HG03521 (cell line): ENCODE measurements around the gene RFX7.
"Not testable (repeated sequence)": the region's sequence is repeated elsewhere in the genome, so short reads cannot be mapped to it uniquely, and the experiment has no call there.

ENCODE experiments used
- ATAC-seq: cut with Tn5 transposase; IDR thresholded peaks from one replicate; pipeline ENCODE4 v1.9.1; 2021; ENCODE audit warnings: mild to moderate bottlenecking, moderate library complexity; ENCODE audit not compliant: unreplicated experiment

The RFX7 gene

DNA sequence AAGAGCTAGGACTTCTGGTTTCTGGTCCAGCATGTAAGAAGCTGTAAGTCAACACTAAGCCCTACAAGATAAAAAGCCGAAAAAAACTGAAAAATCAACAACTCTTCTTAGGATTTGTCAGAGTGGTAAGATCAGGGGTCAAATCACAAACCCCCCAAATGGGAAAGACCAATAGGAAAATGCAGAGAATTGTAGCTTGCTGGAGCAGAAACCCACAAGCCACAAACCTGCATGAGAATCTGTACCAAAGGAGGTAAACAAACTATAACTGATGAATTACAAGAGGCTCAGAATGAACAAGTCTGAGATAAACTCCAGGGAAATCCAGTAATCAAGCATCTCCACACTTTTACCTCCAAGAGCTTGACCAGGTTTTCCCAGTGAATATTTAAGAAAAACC is 36.0 kb downstream of the RFX7 start:
- ATAC-seq, result no peak

- ATAC-seq, result peak; percentile 84
Measured at GRCh38 chr15:56207092-56207491, 36.6 kb downstream of the RFX7 start.

- no peak for ATAC-seq
Measured at GRCh38 chr15:56205061-56205876, 38.4 kb downstream of the RFX7 start.

GRCh38 chr15:56203312-56203922 is 40.3 kb downstream of the RFX7 start:
- not testable (repeated sequence) for ATAC-seq

- ATAC-seq, result no peak
Measured at GRCh38 chr15:56202701-56203100, 41.0 kb downstream of the RFX7 start.

- ATAC-seq, result no peak
Measured at GRCh38 chr15:56199038-56199437, 44.6 kb downstream of the RFX7 start.

GRCh38 chr15:56194035-56194434 is 49.6 kb downstream of the RFX7 start:
- ATAC-seq, result no peak

- no peak for ATAC-seq
Measured at GRCh38 chr15:56192659-56193442, 50.8 kb downstream of the RFX7 start.

GRCh38 chr15:56187665-56188064 is 56.0 kb downstream of the RFX7 start:
- no peak for ATAC-seq

GRCh38 chr15:56185980-56186379 is 57.7 kb downstream of the RFX7 start:
- no peak for ATAC-seq

DNA sequence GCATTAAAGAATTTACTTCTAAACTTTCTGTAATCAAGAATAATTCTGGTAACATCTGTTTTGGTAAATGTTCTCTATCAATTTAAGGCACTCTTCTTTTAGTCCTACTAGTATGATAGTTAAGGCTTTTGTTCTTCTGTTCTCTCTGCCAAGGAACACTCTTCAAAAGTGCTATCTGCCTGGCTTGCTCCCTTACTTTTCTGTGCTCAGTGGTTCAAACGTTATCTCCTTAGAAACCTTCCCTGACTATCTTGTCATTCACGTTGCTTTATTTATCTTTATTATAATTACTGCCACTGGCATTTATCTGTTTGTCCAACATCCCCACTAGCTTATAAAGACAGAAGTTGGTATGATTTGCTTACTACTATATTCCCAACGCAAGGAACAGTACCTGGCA is 59.2 kb downstream of the RFX7 start:
- no peak for ATAC-seq

DNA sequence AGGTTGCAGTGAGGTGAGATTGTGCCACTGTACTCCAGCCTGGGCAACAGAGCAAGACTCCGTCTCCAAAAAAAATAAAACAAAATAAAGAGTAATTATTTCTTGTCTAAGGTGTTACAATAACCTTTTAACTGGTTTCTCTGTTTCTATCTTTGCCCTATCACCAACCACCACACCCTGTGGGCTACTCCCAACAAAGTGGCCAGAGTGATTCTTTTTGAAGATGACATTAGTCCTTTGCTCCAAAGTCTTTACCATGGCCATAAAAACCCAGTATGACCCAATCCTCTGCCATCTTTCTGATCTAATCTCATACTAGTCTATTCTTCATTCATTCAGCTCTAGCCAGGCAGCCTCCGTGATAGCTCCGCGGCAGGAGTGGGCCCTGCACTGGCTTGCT is 62.8 kb downstream of the RFX7 start:
- no peak for ATAC-seq

DNA sequence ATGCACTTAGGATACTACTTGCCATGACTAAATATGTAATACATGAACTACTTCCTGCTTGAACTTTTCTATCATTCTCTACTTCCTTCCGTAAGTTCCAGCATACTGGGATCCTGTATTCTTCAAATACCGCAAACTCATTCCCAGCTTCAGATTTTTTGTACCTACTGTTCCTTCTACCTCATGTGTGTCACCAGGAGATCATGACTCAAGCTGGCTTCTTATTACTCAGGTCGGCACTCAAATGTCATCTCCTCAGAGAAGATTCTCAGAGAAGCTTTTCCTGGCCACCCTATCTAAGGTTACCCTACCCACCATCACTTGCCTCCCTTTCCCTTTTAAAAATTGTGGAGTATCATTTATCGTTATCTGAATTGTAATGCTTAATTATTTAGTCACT is 66.7 kb downstream of the RFX7 start:
- ATAC-seq, result no peak

DNA sequence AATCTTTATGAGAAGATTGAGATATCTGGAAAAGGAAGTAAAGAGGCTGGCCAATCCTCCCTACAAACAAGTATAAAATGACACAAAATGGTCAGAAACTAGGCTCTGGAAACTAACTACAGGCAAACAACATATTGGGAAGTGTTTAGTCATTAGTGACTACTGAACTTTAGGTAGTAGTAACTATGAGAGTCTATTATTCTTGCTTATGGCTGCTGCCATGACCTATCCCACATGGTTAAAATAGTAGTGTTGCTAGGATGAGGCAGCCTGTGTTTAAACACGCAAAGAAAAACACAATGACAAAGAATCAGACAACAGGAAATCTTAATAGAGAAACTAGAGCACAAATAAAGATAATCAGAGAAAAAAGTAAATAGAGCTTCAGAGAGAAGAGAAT is 67.9 kb downstream of the RFX7 start:
- ATAC-seq, result no peak

- no peak for ATAC-seq
Measured at GRCh38 chr15:56174649-56175048, 69.0 kb downstream of the RFX7 start.

GRCh38 chr15:56168394-56168793 is 75.3 kb downstream of the RFX7 start:
- ATAC-seq, result no peak

DNA sequence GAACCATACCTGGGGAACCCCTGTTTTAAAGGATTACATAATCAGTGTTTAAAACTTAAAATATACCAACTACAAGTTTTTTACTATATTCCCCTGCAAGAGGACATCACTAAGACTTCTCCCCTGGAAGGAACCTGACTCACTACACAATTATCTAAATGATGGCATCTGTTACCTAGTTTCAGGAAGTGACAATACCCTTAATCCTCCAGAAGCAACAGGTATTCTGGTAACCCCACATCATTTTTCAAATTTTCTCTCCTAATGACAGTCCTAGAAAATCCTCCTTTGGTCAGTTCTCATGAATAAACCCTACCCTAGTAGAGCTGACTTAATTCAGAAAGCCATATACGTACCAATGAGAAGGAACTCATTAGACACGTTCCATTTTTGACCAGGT is 78.4 kb downstream of the RFX7 start:
- ATAC-seq, result no peak

- no peak for ATAC-seq
Measured at GRCh38 chr15:56160966-56161365, 82.7 kb downstream of the RFX7 start.

GRCh38 chr15:56156877-56157276 is 86.8 kb downstream of the RFX7 start:
- no peak for ATAC-seq

DNA sequence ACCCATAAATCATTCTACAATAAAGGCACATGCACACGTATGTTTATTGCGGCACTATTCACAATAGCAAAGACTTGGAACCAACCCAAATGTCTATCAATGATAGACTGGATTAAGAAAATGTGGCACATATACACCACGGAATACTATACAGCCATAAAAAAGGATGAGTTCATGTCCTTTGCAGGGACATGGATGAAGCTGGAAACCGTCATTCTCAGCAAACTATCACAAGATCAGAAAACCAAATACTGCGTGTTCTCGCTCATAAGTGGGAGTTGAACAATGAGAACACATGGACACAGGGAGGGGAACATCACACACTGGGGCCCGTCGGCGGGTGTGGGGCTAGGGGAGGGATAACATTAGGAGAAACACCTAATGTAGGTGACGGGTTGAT is 88.4 kb downstream of the RFX7 start:
- ATAC-seq, result not testable (repeated sequence)

- not testable (repeated sequence) for ATAC-seq
Measured at GRCh38 chr15:56154768-56155167, 88.9 kb downstream of the RFX7 start.

GRCh38 chr15:56150204-56150603 is 93.5 kb downstream of the RFX7 start:
- no peak for ATAC-seq
